Uterus (tissue), 2 donors: ENCODE measurements around the gene RNF166.

Experiments used
- CTCF ChIP-seq, 4 experiments: fragments of 200-600 bp in 2 of 4; fragments of 450-650 bp in 2 of 4; sonication (generic) in 2 of 4; IDR thresholded peaks; one replicate each; pipeline ENCODE4 v1.5.1; 2016 to 2019; ENCODE audit warnings: antibody characterized with exemption in 4 of 4, mild to moderate bottlenecking in 2 of 4, moderate library complexity in 1 of 4
- POLR2A ChIP-seq, 2 donors: fragments of 450-650 bp; IDR thresholded peaks; one replicate each; pipeline ENCODE4 v1.6.1; 2016; ENCODE audit warnings: antibody characterized with exemption in 2 of 2, mild to moderate bottlenecking in 1 of 2, moderate library complexity in 1 of 2

- TF ChIP-seq CTCF (IDR thresholded peaks at IDR 0.05) (no peak), POLR2A (IDR thresholded peaks at IDR 0.05) (no peak)
Observed at GRCh38 chr16:88721815-88722755, 15.9 kb upstream of the RNF166 start.
